ENCODE data around the gene PRR15L. TPM values are rescaled to one million over a fixed set of nuclear protein-coding genes. Genes with fewer than 3 reads are reported as not detected.
"Not testable (repeated sequence)": the region's sequence is repeated elsewhere in the genome, so short reads cannot be mapped to it uniquely, and the experiment has no call there.

Gene PRR15L
- total RNA-seq, 2 donors from 2014 or later = not detected

GRCh38 chr17:47948706-47949196 is 8.9 kb downstream of the PRR15L start:
- no peak for ATAC-seq
- H3K4me3 Mint-ChIP-seq = no peak overlapping the region
- H3K9me3 ChIP-seq (ENCODE audit: control insufficient read depth, low read length, poor library complexity, severe bottlenecking) = no peaks in the 10 kb centered on the region
- peaks cover 23% of the 10 kb centered on the region for H3K4me1 Mint-ChIP-seq
- H3K36me3 Mint-ChIP-seq (ENCODE audit: low read depth) = peaks cover 5% of the 10 kb centered on the region
- no peak for DNase-seq
- no peaks in the 10 kb centered on the region for H3K27me3 Mint-ChIP-seq
- peak overlapping the region; percentile 32 for H3K27ac Mint-ChIP-seq

DNA sequence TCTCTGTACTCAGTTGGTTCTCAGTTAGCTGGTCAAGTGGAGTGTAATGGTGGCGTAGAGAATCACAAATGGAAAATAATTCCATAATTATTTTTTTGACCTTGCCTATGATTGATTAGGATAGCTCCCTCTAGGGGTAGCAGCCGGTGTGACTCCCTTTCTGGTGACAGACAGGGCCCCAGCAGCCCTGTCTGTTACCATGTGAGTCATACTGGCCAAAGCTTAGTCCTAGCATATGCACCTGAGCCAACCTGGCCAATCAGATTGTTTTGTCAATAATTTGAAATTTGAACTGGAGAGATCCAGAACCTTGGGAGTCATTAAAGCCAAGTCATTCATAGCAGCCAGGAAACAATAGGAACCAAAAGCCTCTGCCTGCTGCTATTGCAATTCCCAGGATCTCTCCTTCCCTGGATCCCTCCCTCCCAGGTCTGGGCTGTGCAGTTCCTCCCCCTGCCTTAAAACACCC is 10.7 kb downstream of the PRR15L start:
- Mint-ChIP-seq H3K27ac (peak overlapping the region; percentile 47), H3K36me3 (ENCODE audit: low read depth) (peaks cover 5% of the 10 kb centered on the region), H3K27me3 (no peaks in the 10 kb centered on the region), H3K4me3 (peak overlapping the region; percentile 19), H3K4me1 (peaks cover 32% of the 10 kb centered on the region)
- ATAC-seq = peak; percentile 93
- peak; percentile 41 to 63 (median 48) for DNase-seq
- H3K9me3 ChIP-seq (ENCODE audit: control insufficient read depth, low read length, poor library complexity, severe bottlenecking) = no peaks in the 10 kb centered on the region

DNA sequence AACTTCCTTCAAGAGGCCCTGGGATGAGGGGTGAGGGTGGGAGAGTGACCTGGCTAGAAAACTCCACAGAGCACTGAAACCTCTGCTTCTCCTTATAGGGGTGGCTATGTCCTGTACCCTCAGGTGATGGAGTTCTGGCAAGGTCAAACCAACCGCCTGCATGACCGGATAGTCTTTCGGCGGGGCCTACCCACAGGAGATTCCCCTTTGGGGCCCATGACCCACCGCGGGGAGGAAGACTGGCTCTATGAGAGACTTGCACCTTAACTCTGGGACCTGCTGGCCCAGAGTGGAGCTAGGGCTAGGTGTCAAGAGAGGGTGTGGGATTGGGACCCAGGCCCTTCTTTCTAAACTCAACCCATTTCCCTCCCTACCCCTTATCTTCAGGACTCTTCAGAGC is 11.2 kb downstream of the PRR15L start:
- DNase-seq (no peak), ATAC-seq (no peak)
- Mint-ChIP-seq H3K27ac (peak overlapping the region; percentile 47), H3K4me3 (peak overlapping the region; percentile 19), H3K4me1 (peaks cover 33% of the 10 kb centered on the region), H3K36me3 (ENCODE audit: low read depth) (peaks cover 5% of the 10 kb centered on the region), H3K27me3 (no peaks in the 10 kb centered on the region)
- no peaks in the 10 kb centered on the region for H3K9me3 ChIP-seq (ENCODE audit: control insufficient read depth, low read length, poor library complexity, severe bottlenecking)

DNA sequence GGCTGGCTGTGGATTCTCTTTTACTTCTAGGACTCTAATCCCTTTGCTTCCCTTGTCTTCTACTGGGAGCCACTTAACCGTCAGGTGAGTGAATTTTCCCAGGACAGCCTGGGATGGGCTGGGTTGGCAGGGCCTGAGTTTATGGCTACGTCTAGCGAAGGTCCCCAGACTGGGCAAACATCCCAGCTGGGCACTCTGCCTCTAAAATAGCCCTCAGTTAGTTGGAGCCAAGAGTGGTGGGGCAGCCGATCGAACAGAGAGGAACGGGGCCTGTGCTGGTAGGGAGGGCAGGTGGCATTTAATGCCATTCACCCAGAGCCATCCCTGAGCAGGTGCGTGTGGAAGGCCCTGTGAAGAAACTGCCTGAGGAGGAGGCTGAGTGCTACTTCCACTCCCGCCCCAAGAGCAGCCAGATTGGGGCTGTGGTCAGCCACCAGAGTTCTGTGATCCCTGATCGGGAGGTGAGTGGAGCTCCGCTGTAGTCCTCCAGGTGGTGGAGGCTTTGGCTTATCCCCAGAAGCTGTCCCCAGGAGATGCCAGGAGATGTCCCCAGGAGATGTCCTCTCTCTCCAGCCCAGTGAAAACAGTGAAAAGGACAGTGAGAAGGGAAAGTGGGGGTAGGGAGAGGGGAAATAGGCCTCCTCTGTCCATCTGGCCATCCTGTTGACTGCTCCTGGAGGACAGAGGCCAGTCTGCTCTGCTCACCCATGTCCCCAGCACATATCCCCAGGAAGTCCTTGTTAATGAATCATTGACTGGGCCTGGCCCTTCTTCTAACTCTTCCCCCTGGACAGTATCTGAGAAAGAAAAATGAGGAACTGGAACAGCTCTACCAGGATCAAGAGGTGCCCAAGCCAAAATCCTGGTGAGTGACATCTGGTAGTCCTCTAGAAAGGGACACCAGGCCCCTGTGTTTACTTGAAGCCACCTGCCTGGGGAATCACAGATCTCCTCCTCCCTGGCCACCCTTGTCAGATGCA is 11.9 kb downstream of the PRR15L start:
- Mint-ChIP-seq H3K4me1 (peaks cover 38% of the 10 kb centered on the region), H3K36me3 (ENCODE audit: low read depth) (peaks cover 5% of the 10 kb centered on the region), H3K27ac (peak overlapping the region; percentile 75), H3K4me3 (no peak overlapping the region), H3K27me3 (no peaks in the 10 kb centered on the region)
- DNase-seq (no peak), ATAC-seq (no peak)
- no peaks in the 10 kb centered on the region for H3K9me3 ChIP-seq (ENCODE audit: control insufficient read depth, low read length, poor library complexity, severe bottlenecking)

GRCh38 chr17:47945080-47945479 is 12.6 kb downstream of the PRR15L start:
- Mint-ChIP-seq H3K36me3 (ENCODE audit: low read depth) (peaks cover 5% of the 10 kb centered on the region), H3K4me1 (peaks cover 39% of the 10 kb centered on the region), H3K4me3 (peak overlapping the region; percentile 31), H3K27me3 (no peaks in the 10 kb centered on the region), H3K27ac (peak overlapping the region; percentile 75)
- DNase-seq = no peak
- ATAC-seq = no peak
- no peaks in the 10 kb centered on the region for H3K9me3 ChIP-seq (ENCODE audit: control insufficient read depth, low read length, poor library complexity, severe bottlenecking)

DNA sequence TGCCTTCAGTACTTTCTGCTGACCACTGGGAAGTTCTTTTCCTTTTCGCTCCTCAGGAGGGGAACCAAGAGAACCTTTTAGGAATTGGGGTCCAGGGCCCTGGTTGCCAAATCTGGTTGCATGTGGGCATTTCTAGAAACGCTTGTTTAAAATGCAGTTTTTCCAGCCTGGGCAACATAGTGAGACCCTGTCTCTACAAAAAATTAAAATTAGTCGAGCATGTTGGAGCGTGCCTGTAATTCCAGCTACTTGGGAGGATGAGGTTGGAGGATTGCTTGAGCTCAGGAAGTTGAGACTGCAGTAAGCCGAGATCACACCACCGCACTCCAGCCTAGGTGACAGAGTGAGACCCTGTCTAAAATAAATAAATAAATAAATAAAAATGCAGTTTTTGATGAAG is 15.1 kb downstream of the PRR15L start:
- H3K27ac Mint-ChIP-seq = peak overlapping the region; percentile 67
- peaks cover 5% of the 10 kb centered on the region for H3K36me3 Mint-ChIP-seq (ENCODE audit: low read depth)
- ATAC-seq = no peak

GRCh38 chr17:47942096-47942510 is 15.6 kb downstream of the PRR15L start:
- Mint-ChIP-seq H3K36me3 (ENCODE audit: low read depth) (peaks cover 5% of the 10 kb centered on the region), H3K4me1 (peaks cover 30% of the 10 kb centered on the region), H3K27me3 (no peaks in the 10 kb centered on the region), H3K27ac (peak overlapping the region; percentile 67), H3K4me3 (peak overlapping the region; percentile 79)
- no peaks in the 10 kb centered on the region for H3K9me3 ChIP-seq (ENCODE audit: control insufficient read depth, low read length, poor library complexity, severe bottlenecking)
- ATAC-seq (no peak), DNase-seq (no peak)

More for the DNA sequence above, 15.1 kb downstream of the PRR15L start:
- Mint-ChIP-seq H3K4me1 (peaks cover 33% of the 10 kb centered on the region), H3K4me3 (peak overlapping the region; percentile 79), H3K27me3 (no peaks in the 10 kb centered on the region)
- DNase-seq = no peak
- H3K9me3 ChIP-seq (ENCODE audit: control insufficient read depth, low read length, poor library complexity, severe bottlenecking) = no peaks in the 10 kb centered on the region

- peaks cover 30% of the 10 kb centered on the region for H3K4me1 Mint-ChIP-seq
- H3K4me3 Mint-ChIP-seq = peak within 1 kb of the TSS; percentile 79
- H3K27me3 Mint-ChIP-seq = no peaks in the 10 kb centered on the region
- DNase-seq = peak; percentile 76 to 88 (median 82)
- peaks cover 5% of the 10 kb centered on the region for H3K36me3 Mint-ChIP-seq (ENCODE audit: low read depth)
- peak within 1 kb of the TSS; percentile 67 for H3K27ac Mint-ChIP-seq
- ATAC-seq = peak; percentile 99
- H3K9me3 ChIP-seq (ENCODE audit: control insufficient read depth, low read length, poor library complexity, severe bottlenecking) = no peaks in the 10 kb centered on the region
These were observed 16.2 kb downstream of the PRR15L start, which contains the start of gene PNPO for GRCh38 chr17:47941246-47942095. PNPO (plus strand) TSS chr17:47941571; CDS start chr17:47941676, 105 bp downstream.

- H3K27ac Mint-ChIP-seq = no peak overlapping the region
- H3K4me1 Mint-ChIP-seq = peaks cover 16% of the 10 kb centered on the region
- H3K4me3 Mint-ChIP-seq = no peak overlapping the region
- H3K36me3 Mint-ChIP-seq (ENCODE audit: low read depth) = no peaks in the 10 kb centered on the region
- DNase-seq (no peak), ATAC-seq (no peak)
- no peaks in the 10 kb centered on the region for H3K9me3 ChIP-seq (ENCODE audit: control insufficient read depth, low read length, poor library complexity, severe bottlenecking)
- no peaks in the 10 kb centered on the region for H3K27me3 Mint-ChIP-seq
These were observed 19.7 kb downstream of the PRR15L start for GRCh38 chr17:47937941-47938340.

DNA sequence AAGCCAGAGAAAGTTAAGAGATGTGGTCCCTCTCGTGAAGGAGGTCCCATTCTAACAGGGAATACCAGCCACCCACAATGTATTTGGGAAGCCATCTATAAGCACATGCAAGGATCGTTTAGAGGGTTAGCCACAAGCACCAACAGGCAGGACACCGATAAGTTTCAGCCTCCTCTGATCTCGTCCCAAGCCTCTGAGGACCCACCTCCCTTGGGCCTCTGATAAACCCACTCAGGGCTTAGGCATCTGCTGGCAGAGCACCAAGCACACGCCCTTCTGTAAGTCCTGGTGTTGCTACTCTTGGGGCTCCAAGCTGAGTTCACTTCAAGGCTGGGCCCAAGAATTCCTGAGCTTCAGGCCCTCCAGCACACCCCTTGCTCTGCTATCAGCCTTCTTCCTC is 21.7 kb downstream of the PRR15L start:
- no peaks in the 10 kb centered on the region for H3K9me3 ChIP-seq (ENCODE audit: control insufficient read depth, low read length, poor library complexity, severe bottlenecking)
- Mint-ChIP-seq H3K36me3 (ENCODE audit: low read depth) (no peaks in the 10 kb centered on the region), H3K4me1 (peaks cover 6% of the 10 kb centered on the region), H3K27ac (no peak overlapping the region), H3K27me3 (no peaks in the 10 kb centered on the region), H3K4me3 (no peak overlapping the region)
- no peak for ATAC-seq
- no peak for DNase-seq

GRCh38 chr17:47935468-47935867 is 22.2 kb downstream of the PRR15L start:
- H3K36me3 Mint-ChIP-seq (ENCODE audit: low read depth); H3K27me3 Mint-ChIP-seq; H3K4me1 Mint-ChIP-seq; H3K9me3 ChIP-seq (ENCODE audit: control insufficient read depth, low read length, poor library complexity, severe bottlenecking); DNase-seq; H3K27ac Mint-ChIP-seq; H3K4me3 Mint-ChIP-seq; ATAC-seq: not testable (repeated sequence)

DNA sequence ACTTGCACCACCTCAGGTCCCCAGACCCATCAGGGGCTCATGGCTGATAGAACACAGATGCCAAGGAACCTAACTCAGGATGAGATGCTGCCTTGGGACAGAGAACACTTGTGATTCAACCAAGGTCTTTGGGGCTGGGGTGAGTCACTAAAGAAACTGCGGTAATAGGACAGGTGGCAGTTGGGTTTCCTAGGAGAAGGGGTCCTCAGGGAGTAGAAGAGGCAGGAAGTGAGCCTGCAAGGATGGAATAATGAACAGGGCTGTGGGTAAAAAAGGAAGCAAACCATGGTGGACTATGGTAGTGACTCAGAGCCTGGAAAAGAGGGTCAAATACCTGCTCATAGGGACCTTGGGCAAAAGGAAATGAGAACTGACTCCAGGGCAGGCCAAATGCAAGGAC is 22.8 kb downstream of the PRR15L start:
- Mint-ChIP-seq H3K4me1 (peaks cover 4% of the 10 kb centered on the region), H3K36me3 (ENCODE audit: low read depth) (no peaks in the 10 kb centered on the region), H3K4me3 (no peak overlapping the region), H3K27me3 (no peaks in the 10 kb centered on the region), H3K27ac (no peak overlapping the region)
- DNase-seq (no peak), ATAC-seq (no peak)
- H3K9me3 ChIP-seq (ENCODE audit: control insufficient read depth, low read length, poor library complexity, severe bottlenecking) = no peaks in the 10 kb centered on the region

DNA sequence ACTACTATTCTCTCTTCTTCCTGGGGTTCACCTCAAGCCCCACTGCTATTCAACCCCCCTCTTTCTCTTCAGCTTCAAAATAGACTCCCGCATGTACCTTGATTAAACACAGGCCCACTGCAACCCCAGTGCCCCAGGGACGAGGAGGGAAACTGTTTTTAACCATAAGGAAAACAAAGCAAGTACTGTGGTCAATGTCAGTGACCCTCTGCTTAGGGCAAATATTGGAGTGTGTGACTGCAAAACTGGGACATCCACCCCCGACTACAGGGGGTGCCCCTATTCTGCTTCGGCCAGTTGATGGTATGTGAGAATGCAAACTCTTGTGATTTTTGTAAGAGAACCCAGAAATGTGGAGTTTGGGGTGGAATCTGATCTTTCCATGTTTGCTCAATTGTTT is 25.8 kb downstream of the PRR15L start:
- no peak overlapping the region for H3K4me3 Mint-ChIP-seq
- peaks cover 8% of the 10 kb centered on the region for H3K36me3 Mint-ChIP-seq (ENCODE audit: low read depth)
- no peaks in the 10 kb centered on the region for H3K9me3 ChIP-seq (ENCODE audit: control insufficient read depth, low read length, poor library complexity, severe bottlenecking)
- DNase-seq (no peak), ATAC-seq (no peak)
- peaks cover 6% of the 10 kb centered on the region for H3K4me1 Mint-ChIP-seq
- H3K27ac Mint-ChIP-seq = peak overlapping the region; percentile 79
- H3K27me3 Mint-ChIP-seq = no peaks in the 10 kb centered on the region

All from T-helper 17 cell (primary cell).